BJ (cell line): ENCODE data around the gene ACOX2. TPM values are rescaled to one million over a fixed set of nuclear protein-coding genes. Genes with fewer than 3 reads are reported as not detected.

Source experiments
- CTCF ChIA-PET: fragments of 350-600 bp; formaldehyde crosslinking; extraction: SDS; loops from one replicate; lab custom pipeline; 2021; ENCODE audit warnings: antibody characterized with exemption, inconsistent platforms; lab: Yijun Ruan, JAX
- POLR2A ChIA-PET: fragments of 300-600 bp; sonication (Branson Sonifier 250); formaldehyde crosslinking; extraction: SDS; loops from one replicate; lab custom pipeline; 2021; ENCODE audit warnings: antibody characterized with exemption; lab: Charles Lee
- DNase-seq: peaks from one replicate; pipeline ENCODE4 v3.0.0-alpha.2; 2011; ENCODE audit warnings: low read depth
- H3K27me3 ChIP-seq: 2 replicates; pipeline ENCODE4 v1.6.0; 2011; ENCODE audit warnings: low read length; ENCODE audit not compliant: control insufficient read depth, insufficient read depth
- H3K36me3 ChIP-seq: 2 replicates; pipeline ENCODE4 v1.5.1; 2011; ENCODE audit warnings: low read length; ENCODE audit not compliant: control insufficient read depth, insufficient read depth
- H3K4me3 ChIP-seq: 2 replicates; pipeline ENCODE4 v1.5.1; 2011; ENCODE audit warnings: low read depth, mild to moderate bottlenecking, control low read depth, low read length
- CTCF ChIP-seq: IDR thresholded peaks from 2 replicates; pipeline ENCODE4 v1.5.1; 2011; ENCODE audit warnings: low read depth, mild to moderate bottlenecking, control low read depth, inconsistent platforms, low read length, moderate library complexity; ENCODE audit not compliant: insufficient read depth
- polyA plus RNA-seq: library from polyadenylated mRNA; depleted of rRNA; stranded (reverse); fragments of >200 nt; gene quantifications from 2 replicates; pipeline ENCODE4 v1.2.3, GENCODE V29; 2011

The ACOX2 gene
- polyA plus RNA-seq, 1 experiment, result 39.6 TPM

- no peak for TF ChIP-seq CTCF
- ChIA-PET POLR2A (interaction anchor here (0.5 to 0.6 kb wide), 3 partner anchors 17 to 790 kb away, joined by 4 to 6 read pairs (median 4); no protein-coding TSS in a partner anchor), CTCF (interaction anchor here (0.8 to 9.8 kb wide), 11 partner anchors 8 to 230 kb away, joined by 3 to 69 read pairs (median 4); partner anchors contain the start of genes HTD2, KCTD6 and RPP14)
- no peak overlapping the region for H3K4me3 ChIP-seq
- DNase-seq, result no peak
- H3K36me3 ChIP-seq, result no peaks in the 10 kb centered on the region
- no peaks in the 10 kb centered on the region for H3K27me3 ChIP-seq
Observed at GRCh38 chr3:58537412-58538301, 667 bp upstream of the ACOX2 start.

- Histone ChIP-seq H3K27me3 (no peaks in the 10 kb centered on the region), H3K4me3 (no peak overlapping the region), H3K36me3 (no peaks in the 10 kb centered on the region; the same call in 1 of the 2 replicates)
- POLR2A ChIA-PET, result no interaction called here
- CTCF ChIA-PET, result interaction anchor here (0.7 to 9.8 kb wide), 7 partner anchors 8 to 228 kb away, joined by 3 to 69 read pairs (median 5); partner anchors contain the start of genes HTD2, KCTD6 and RPP14
- DNase-seq, result no peak
- no peak for TF ChIP-seq CTCF
Observed at GRCh38 chr3:58535531-58536500, 1.2 kb downstream of the ACOX2 start.

- DNase-seq, result no peak
- ChIA-PET POLR2A (no interaction called here), CTCF (interaction anchor here (1.1 to 9.8 kb wide), 8 partner anchors 7 to 227 kb away, joined by 3 to 69 read pairs (median 6); partner anchors contain the start of genes HTD2, KCTD6 and RPP14)
- Histone ChIP-seq H3K36me3 (no peaks in the 10 kb centered on the region; the same call in 1 of the 2 replicates), H3K4me3 (no peak overlapping the region), H3K27me3 (no peaks in the 10 kb centered on the region)
- no peak for TF ChIP-seq CTCF
Observed at GRCh38 chr3:58534592-58535494, 2.1 kb downstream of the ACOX2 start.

GRCh38 chr3:58532794-58533220, 4.2 kb downstream of the ACOX2 start:
- no peaks in the 10 kb centered on the region; the same call in 1 of the 2 replicates for H3K36me3 ChIP-seq
- ChIA-PET CTCF (interaction anchor here (0.9 to 9.8 kb wide), 12 partner anchors 8 to 225 kb away, joined by 3 to 69 read pairs (median 5); partner anchors contain the start of genes HTD2, KCTD6 and RPP14), POLR2A (no interaction called here)
- no peaks in the 10 kb centered on the region for H3K27me3 ChIP-seq
- TF ChIP-seq CTCF, result peak; percentile 96
- DNase-seq, result no peak
- no peak overlapping the region for H3K4me3 ChIP-seq
